H1 (cell line): ENCODE measurements around the gene POLN. TPM values are rescaled to one million over a fixed set of nuclear protein-coding genes. Genes with fewer than 3 reads are reported as not detected.

Experiments used
- SIN3A ChIP-seq, 2 experiments: IDR thresholded peaks in 1 of 2; conservative IDR thresholded peaks in 1 of 2; 2 replicates each; pipeline ENCODE4 v1.6.1; 2011 to 2012; ENCODE audit warnings: low read length in 2 of 2, improper control_type of control experiment in 1 of 2, low read depth in 1 of 2, mild to moderate bottlenecking in 1 of 2
- SRF ChIP-seq: IDR thresholded peaks from 2 replicates; pipeline ENCODE4 v1.6.1; 2011; ENCODE audit warnings: mild to moderate bottlenecking, low read depth, low read length, moderate library complexity
- polyA plus RNA-seq, 7 experiments: library from polyadenylated mRNA; depleted of rRNA in 3 of 7; stranded (reverse) in 5 of 7; unstranded in 2 of 7; fragments of >200 nt in 5 of 7; fragments of 200-250 nt in 2 of 7; gene quantifications; 1 replicate in 5 of 7; 2 replicates in 1 of 7; 4 replicates in 1 of 7; pipeline versions ENCODE4 v1.2.1 to v1.2.3, GENCODE V29; 2011 to 2013; ENCODE audit warnings: missing spikeins in 2 of 7, mixed read lengths in 2 of 7
- total RNA-seq: library from RNA; stranded (reverse); fragmentation: NEBNext Ultra II Directional; extraction: Animal tissue kit (Norgen Biotek cat#: 25700); gene quantifications from 2 replicates; pipeline ENCODE4 v1.2.1, GENCODE V29; 2021
- TF ChIP-seq, protein P1 (sequence below): IDR thresholded peaks from 2 replicates; pipeline ENCODE4 v1.6.1; 2012; ENCODE audit warnings: low read length, inconsistent platforms

Gene POLN
- total and polyA plus RNA-seq, 2 of the 8 experiments (the other 6 are each of a cell fraction or from before 2014, with no cell fraction given) = 0.98 to 1.5 TPM

DNA sequence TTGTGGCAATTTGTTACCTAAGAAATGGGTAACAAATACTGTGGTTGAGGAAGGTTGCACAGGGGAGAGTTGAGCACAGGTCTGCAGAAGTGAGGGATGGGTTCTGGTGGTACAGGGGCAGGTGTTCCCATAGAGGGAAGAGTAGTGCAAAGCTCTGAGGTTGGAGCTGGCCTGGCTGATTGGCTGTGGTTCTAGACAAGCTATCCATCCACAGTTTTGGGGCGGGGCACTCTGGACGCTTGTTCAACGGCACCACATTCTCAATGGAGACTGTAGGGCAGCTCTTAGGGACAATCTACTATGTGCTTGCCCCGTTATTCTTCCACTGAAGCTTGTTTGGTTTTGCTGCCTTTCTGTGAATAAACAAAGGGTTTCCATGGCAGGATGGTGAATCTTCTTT lies 147.4 kb downstream of the POLN start (continued):
- TF ChIP-seq SRF (no peak), SIN3A (conservative IDR thresholded peaks at IDR 0.05 in 1 of 2, IDR thresholded peaks at IDR 0.05 in 1 of 2; ENCODE audit: low read depth in 1 of 2, low read length in 2 of 2) (no peak)
- TF ChIP-seq, protein P1, sequence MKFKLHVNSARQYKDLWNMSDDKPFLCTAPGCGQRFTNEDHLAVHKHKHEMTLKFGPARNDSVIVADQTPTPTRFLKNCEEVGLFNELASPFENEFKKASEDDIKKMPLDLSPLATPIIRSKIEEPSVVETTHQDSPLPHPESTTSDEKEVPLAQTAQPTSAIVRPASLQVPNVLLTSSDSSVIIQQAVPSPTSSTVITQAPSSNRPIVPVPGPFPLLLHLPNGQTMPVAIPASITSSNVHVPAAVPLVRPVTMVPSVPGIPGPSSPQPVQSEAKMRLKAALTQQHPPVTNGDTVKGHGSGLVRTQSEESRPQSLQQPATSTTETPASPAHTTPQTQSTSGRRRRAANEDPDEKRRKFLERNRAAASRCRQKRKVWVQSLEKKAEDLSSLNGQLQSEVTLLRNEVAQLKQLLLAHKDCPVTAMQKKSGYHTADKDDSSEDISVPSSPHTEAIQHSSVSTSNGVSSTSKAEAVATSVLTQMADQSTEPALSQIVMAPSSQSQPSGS = no peak
